ENCODE measurements around the gene GLT6D1.

- TF ChIP-seq EZH2 (IDR thresholded peaks at IDR 0.05; ENCODE audit: insufficient read depth, low read length) (no peak), CTCF (IDR thresholded peaks at IDR 0.05; ENCODE audit: insufficient read depth, low read depth, low read length) (no peak)
Measured at GRCh38 chr9:135600296-135600817, 39.0 kb downstream of the GLT6D1 start.

Data from astrocyte (in vitro differentiated cells and primary cell).